Uterus (tissue), 4 donors: ENCODE results near the gene PRKG2. TPM values are rescaled to one million over a fixed set of nuclear protein-coding genes. Genes with fewer than 3 reads are reported as not detected.

Source experiments
- DNase-seq, 2 donors: peaks; one replicate each; pipeline ENCODE4 v3.0.0-alpha.2; 2019 to 2020
- H3K27ac ChIP-seq, 2 donors: fragments of 200-600 bp; sonication (generic); 1 replicate in 1 of 2; 2 replicates in 1 of 2; pipeline ENCODE4 v1.5.1; 2016 to 2018
- H3K27me3 ChIP-seq, 2 donors: fragments of 200-600 bp; sonication (generic); one replicate each; pipeline ENCODE4 v1.5.1; 2018 to 2019; ENCODE audit warnings: control low read depth in 1 of 2
- H3K36me3 ChIP-seq, 2 donors: fragments of 200-600 bp; sonication (generic); one replicate each; pipeline ENCODE4 v1.5.1; 2019; ENCODE audit warnings: control low read depth in 1 of 2
- H3K4me1 ChIP-seq, 2 donors: fragments of 200-600 bp; sonication (generic); one replicate each; pipeline ENCODE4 v1.5.1; 2018 to 2019; ENCODE audit warnings: control low read depth in 1 of 2
- H3K4me3 ChIP-seq, 2 donors: fragments of 200-600 bp; sonication (generic); 1 replicate in 1 of 2; 2 replicates in 1 of 2; pipeline ENCODE4 v1.5.1; 2018 to 2019; ENCODE audit warnings: mild to moderate bottlenecking in 1 of 2
- H3K9me3 ChIP-seq, 2 donors: fragments of 200-600 bp; sonication (generic); one replicate each; pipeline ENCODE4 v1.5.1; 2019; ENCODE audit warnings: control low read depth in 1 of 2
- CTCF ChIP-seq, 4 experiments: fragments of 200-600 bp in 2 of 4; fragments of 450-650 bp in 2 of 4; sonication (generic) in 2 of 4; IDR thresholded peaks; one replicate each; pipeline ENCODE4 v1.5.1; 2016 to 2019; ENCODE audit warnings: antibody characterized with exemption in 4 of 4, mild to moderate bottlenecking in 2 of 4, moderate library complexity in 1 of 4
- POLR2A ChIP-seq, 2 donors: fragments of 450-650 bp; IDR thresholded peaks; one replicate each; pipeline ENCODE4 v1.6.1; 2016; ENCODE audit warnings: antibody characterized with exemption in 2 of 2, mild to moderate bottlenecking in 1 of 2, moderate library complexity in 1 of 2
- intact Hi-C: fragments of 100-400 bp; cut with DNase I; formaldehyde crosslinking; loops from one replicate; pipeline ENCODE4 v1.15.1; 2023; ENCODE audit warnings: low total_unique reads
- total RNA-seq, 4 donors: library from RNA; depleted of rRNA in 3 of 4; stranded (reverse); fragments of >200 nt in 3 of 4; gene quantifications; one replicate each; pipeline versions ENCODE4 v1.1.0 to v1.2.4, GENCODE V29; 2014 to 2023
- donor health status: DM: yes; HTN: yes; CAD: no.

Gene PRKG2
- total RNA-seq, 4 donors from 2014 or later: 0.18 to 4.4 TPM; not detected in 2

GRCh38 chr4:81049330-81049729, 165.7 kb downstream of the PRKG2 start:
- intact Hi-C loops: no loop called here
- H3K9me3 ChIP-seq: no peaks in the 10 kb centered on the region
- no peaks in the 10 kb centered on the region for H3K27me3 ChIP-seq
- DNase-seq: no peak
- no peaks in the 10 kb centered on the region for H3K4me1 ChIP-seq
- H3K4me3 ChIP-seq: no peak overlapping the region
- H3K36me3 ChIP-seq: no peaks in the 10 kb centered on the region
- H3K27ac ChIP-seq: no peak overlapping the region
- no peak for TF ChIP-seq CTCF (IDR thresholded peaks at IDR 0.05)
- no peak for TF ChIP-seq POLR2A (IDR thresholded peaks at IDR 0.05)

GRCh38 chr4:81042578-81043365, 172.2 kb downstream of the PRKG2 start:
- H3K4me3 ChIP-seq: no peak overlapping the region
- no peaks in the 10 kb centered on the region for H3K9me3 ChIP-seq
- no peaks in the 10 kb centered on the region for H3K27me3 ChIP-seq
- TF ChIP-seq CTCF (IDR thresholded peaks at IDR 0.05): no peak
- no peak for TF ChIP-seq POLR2A (IDR thresholded peaks at IDR 0.05)
- intact Hi-C loops: no loop called here
- no peak overlapping the region for H3K27ac ChIP-seq
- H3K4me1 ChIP-seq: no peaks in the 10 kb centered on the region
- H3K36me3 ChIP-seq: no peaks in the 10 kb centered on the region
- no peak for DNase-seq

- Histone ChIP-seq H3K4me3 (no peak overlapping the region), H3K27ac (no peak overlapping the region), H3K4me1 (no peaks in the 10 kb centered on the region), H3K36me3 (no peaks in the 10 kb centered on the region), H3K27me3 (no peaks in the 10 kb centered on the region), H3K9me3 (no peaks in the 10 kb centered on the region)
- DNase-seq: no peak
- peak in 2 of 4 experiments; percentile 31 to 33 for TF ChIP-seq CTCF (IDR thresholded peaks at IDR 0.05)
- TF ChIP-seq POLR2A (IDR thresholded peaks at IDR 0.05): no peak
- intact Hi-C loops: no loop called here
Measured at GRCh38 chr4:81040012-81040659, 174.9 kb downstream of the PRKG2 start.

- Histone ChIP-seq H3K27ac (no peak overlapping the region), H3K4me1 (no peaks in the 10 kb centered on the region), H3K36me3 (no peaks in the 10 kb centered on the region), H3K4me3 (no peak overlapping the region), H3K9me3 (no peaks in the 10 kb centered on the region), H3K27me3 (no peaks in the 10 kb centered on the region)
- DNase-seq: no peak
- no peak for TF ChIP-seq CTCF (IDR thresholded peaks at IDR 0.05)
- TF ChIP-seq POLR2A (IDR thresholded peaks at IDR 0.05): no peak
- intact Hi-C loops: no loop called here
Measured at GRCh38 chr4:81039351-81039972, 175.6 kb downstream of the PRKG2 start.
